Hematopoietic multipotent progenitor cell treated with erythropoietin and hydrocortisone succinate and interleukin-3 and kit ligand, for 4 days (in vitro differentiated cells): ENCODE data around the gene MED15.
"Not testable (repeated sequence)": the region's sequence is repeated elsewhere in the genome, so short reads cannot be mapped to it uniquely, and the experiment has no call there.

Experiments
- DNase-seq: peaks from one replicate; pipeline ENCODE4 v3.0.0-alpha.2; 2015

Gene MED15

GRCh38 chr22:20484948-20485683 lies 22.3 kb upstream of the MED15 start:
- DNase-seq = no peak

- DNase-seq = no peak
These were observed 21.2 kb upstream of the MED15 start for GRCh38 chr22:20486229-20486628.

- no peak for DNase-seq
These were observed 19.7 kb upstream of the MED15 start for GRCh38 chr22:20487715-20488114.

GRCh38 chr22:20488946-20489345 lies 18.5 kb upstream of the MED15 start:
- no peak for DNase-seq

- DNase-seq = no peak
These were observed 17.0 kb upstream of the MED15 start for GRCh38 chr22:20490183-20490940.

GRCh38 chr22:20490941-20491307 lies 16.5 kb upstream of the MED15 start:
- no peak for DNase-seq

- DNase-seq = no peak
These were observed 16.1 kb upstream of the MED15 start for GRCh38 chr22:20491346-20491745.

GRCh38 chr22:20494978-20495860 lies 12.2 kb upstream of the MED15 start, which contains the start of gene KLHL22:
KLHL22 (minus strand) TSS chr22:20495795; CDS start chr22:20489211, 6,584 bp downstream.
- DNase-seq = peak; percentile 61

GRCh38 chr22:20495861-20496681 lies 11.3 kb upstream of the MED15 start:
- DNase-seq = peak; percentile 96

GRCh38 chr22:20497426-20497825 lies 10.0 kb upstream of the MED15 start:
- DNase-seq = no peak

GRCh38 chr22:20498913-20499312 lies 8.5 kb upstream of the MED15 start:
- DNase-seq = no peak

GRCh38 chr22:20499769-20500168 lies 7.6 kb upstream of the MED15 start:
- no peak for DNase-seq

GRCh38 chr22:20503816-20504215 lies 3.6 kb upstream of the MED15 start:
- DNase-seq = no peak

GRCh38 chr22:20504293-20504922 lies 3.0 kb upstream of the MED15 start:
- DNase-seq = not testable (repeated sequence)

GRCh38 chr22:20506543-20507252 lies 712 bp upstream of the MED15 start:
- DNase-seq = no peak

- DNase-seq = not testable (repeated sequence)
These were observed 801 bp downstream of the MED15 start for GRCh38 chr22:20508067-20508755.

GRCh38 chr22:20508815-20509271 lies 1.4 kb downstream of the MED15 start:
- DNase-seq = no peak

- DNase-seq = peak; percentile 90
These were observed 2.1 kb downstream of the MED15 start for GRCh38 chr22:20509344-20510047.

- no peak for DNase-seq
These were observed 3.6 kb downstream of the MED15 start for GRCh38 chr22:20510811-20511577.
